PC-9 (cell line): Measurements from ENCODE around the gene CSNK1A1L. TPM values are rescaled to one million over a fixed set of nuclear protein-coding genes. Genes with fewer than 3 reads are reported as not detected.

Source experiments
- BruUV-seq: library from RNA; stranded (reverse); fragments of 400-500 nt; replicated peaks from 2 replicates; lab custom pipeline; 2021; lab: Mats Ljungman, UMichigan
- CTCF ChIA-PET: fragments of 300-600 bp; sonication (Branson Sonifier 250); formaldehyde crosslinking; loops from one replicate; lab custom pipeline; 2022; ENCODE audit warnings: antibody characterized with exemption; lab: Charles Lee
- POLR2A ChIA-PET: fragments of 300-600 bp; sonication (Branson Sonifier 250); formaldehyde crosslinking; loops from one replicate; lab custom pipeline; 2022; ENCODE audit warnings: antibody characterized with exemption; ENCODE audit not compliant: unreplicated experiment; lab: Charles Lee
- DNase-seq, 2 experiments: peaks; one replicate each; pipeline versions ENCODE4 v3.0.0 to v3.0.0-alpha.2; 2015 to 2022; ENCODE audit warnings: mixed read lengths in 1 of 2
- H2AFZ ChIP-seq: fragments of 200-600 bp; sonication (generic); 2 replicates; pipeline ENCODE4 v1.8.1; 2017; ENCODE audit warnings: antibody characterized with exemption
- H3F3A ChIP-seq: fragments of 200-600 bp; sonication (generic); 2 replicates; pipeline ENCODE4 v1.8.1; 2017; ENCODE audit warnings: antibody characterized with exemption, mild to moderate bottlenecking, low read depth; ENCODE audit not compliant: insufficient read depth
- H3K27ac ChIP-seq: fragments of 200-600 bp; sonication (generic); 2 replicates; pipeline ENCODE4 v1.6.1; 2016; ENCODE audit warnings: mixed run types
- H3K27me3 ChIP-seq: fragments of 200-600 bp; sonication (generic); 2 replicates; pipeline ENCODE4 v1.6.1; 2016; ENCODE audit warnings: low read depth, mixed run types; ENCODE audit not compliant: insufficient read depth
- H3K36me3 ChIP-seq: fragments of 200-600 bp; sonication (generic); 2 replicates; pipeline ENCODE4 v1.6.1; 2016; ENCODE audit warnings: low read depth, mixed run types
- H3K4me1 ChIP-seq: fragments of 200-600 bp; sonication (generic); replicated peaks from 2 replicates; pipeline ENCODE4 v1.6.1; 2016; ENCODE audit warnings: mixed run types; ENCODE audit not compliant: insufficient read depth
- H3K4me2 ChIP-seq: fragments of 200-600 bp; sonication (generic); 2 replicates; pipeline ENCODE4 v1.6.1; 2017; ENCODE audit warnings: mixed run types
- H3K4me3 ChIP-seq: fragments of 200-600 bp; sonication (generic); 2 replicates; pipeline ENCODE4 v1.6.1; 2016; ENCODE audit warnings: mixed run types
- H3K79me2 ChIP-seq: fragments of 200-600 bp; sonication (generic); 2 replicates; pipeline ENCODE4 v1.6.1; 2017; ENCODE audit warnings: low read depth, mixed run types
- H3K9me2 ChIP-seq: fragments of 200-600 bp; sonication (generic); 2 replicates; pipeline ENCODE4 v1.8.1; 2017; ENCODE audit warnings: mild to moderate bottlenecking; ENCODE audit not compliant: insufficient read depth
- H3K9me3 ChIP-seq: fragments of 200-600 bp; sonication (generic); 2 replicates; pipeline ENCODE4 v1.8.1; 2016; ENCODE audit warnings: low read depth; ENCODE audit not compliant: insufficient read depth
- H4K20me1 ChIP-seq: fragments of 200-600 bp; sonication (generic); 2 replicates; pipeline ENCODE4 v1.8.1; 2017; ENCODE audit not compliant: insufficient read depth
- EZH2 ChIP-seq: fragments of 200-600 bp; sonication (generic); IDR thresholded peaks from 2 replicates; pipeline ENCODE4 v1.8.0; 2017; ENCODE audit warnings: antibody characterized with exemption, low read depth
- intact Hi-C: fragments of 100-400 bp; cut with micrococcal nuclease; formaldehyde crosslinking; loops from one replicate; pipeline ENCODE4 v1.10.0; 2022; ENCODE audit not compliant: unreplicated experiment
- total RNA-seq: library from RNA; stranded (reverse); gene quantifications from 2 replicates; pipeline ENCODE4 v1.2.3, GENCODE V29; 2021
- TF ChIP-seq, protein P1 (sequence below): fragments of 200-600 bp; sonication (generic); conservative IDR thresholded peaks from 2 replicates; pipeline ENCODE4 v1.6.1; 2017; ENCODE audit warnings: mixed run types, antibody characterized with exemption, mild to moderate bottlenecking, moderate library complexity

The CSNK1A1L gene
- total RNA-seq, 1 experiment from 2014 or later = not detected

DNA sequence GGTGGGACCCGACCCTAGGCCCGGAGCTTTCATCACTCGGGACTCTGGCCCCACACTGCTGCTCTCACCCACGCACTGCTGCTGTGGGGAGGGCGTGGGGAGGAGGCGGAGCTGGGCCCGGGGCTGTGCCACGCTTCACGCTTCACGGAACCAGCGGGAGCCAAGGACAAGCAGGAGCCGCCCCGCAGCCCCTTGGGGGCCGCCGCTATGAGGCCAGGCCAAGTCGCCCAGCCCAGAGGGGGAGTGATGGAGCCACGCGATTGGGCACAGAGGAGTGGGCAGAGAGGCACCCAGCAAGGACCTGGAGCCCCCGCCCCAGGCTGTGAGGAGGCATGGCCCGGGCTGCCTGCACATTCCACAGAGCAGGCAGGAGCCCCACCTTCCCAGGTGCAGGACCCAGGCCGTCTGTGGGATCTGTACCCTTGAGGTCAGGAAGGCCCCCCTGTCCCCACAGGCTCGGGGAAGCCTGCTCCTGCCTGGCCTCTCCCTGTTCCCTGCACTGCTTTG, 35.8 kb downstream of the CSNK1A1L start:
- Histone ChIP-seq H3K9me2 (no peaks in the 10 kb centered on the region), H3K27ac (no peak overlapping the region), H3K27me3 (no peaks in the 10 kb centered on the region), H3K4me3 (no peak overlapping the region), H2AFZ (no peak overlapping the region), H3K4me2 (no peak overlapping the region), H3K36me3 (no peaks in the 10 kb centered on the region), H3K79me2 (no peaks in the 10 kb centered on the region), H3K4me1 (no peaks in the 10 kb centered on the region), H3F3A (no peaks in the 10 kb centered on the region), H3K9me3 (no peaks in the 10 kb centered on the region), H4K20me1 (no peaks in the 10 kb centered on the region)
- no peak for DNase-seq
- BruUV-seq = no TSS peak
- intact Hi-C loops = loop anchor here (2.0 to 10.0 kb wide), 3 partner anchors 212 to 787 kb away; no protein-coding TSS in a partner anchor
- CTCF ChIA-PET = no interaction called here
- POLR2A ChIA-PET = no interaction called here
- no peak for TF ChIP-seq EZH2
- TF ChIP-seq, protein P1, sequence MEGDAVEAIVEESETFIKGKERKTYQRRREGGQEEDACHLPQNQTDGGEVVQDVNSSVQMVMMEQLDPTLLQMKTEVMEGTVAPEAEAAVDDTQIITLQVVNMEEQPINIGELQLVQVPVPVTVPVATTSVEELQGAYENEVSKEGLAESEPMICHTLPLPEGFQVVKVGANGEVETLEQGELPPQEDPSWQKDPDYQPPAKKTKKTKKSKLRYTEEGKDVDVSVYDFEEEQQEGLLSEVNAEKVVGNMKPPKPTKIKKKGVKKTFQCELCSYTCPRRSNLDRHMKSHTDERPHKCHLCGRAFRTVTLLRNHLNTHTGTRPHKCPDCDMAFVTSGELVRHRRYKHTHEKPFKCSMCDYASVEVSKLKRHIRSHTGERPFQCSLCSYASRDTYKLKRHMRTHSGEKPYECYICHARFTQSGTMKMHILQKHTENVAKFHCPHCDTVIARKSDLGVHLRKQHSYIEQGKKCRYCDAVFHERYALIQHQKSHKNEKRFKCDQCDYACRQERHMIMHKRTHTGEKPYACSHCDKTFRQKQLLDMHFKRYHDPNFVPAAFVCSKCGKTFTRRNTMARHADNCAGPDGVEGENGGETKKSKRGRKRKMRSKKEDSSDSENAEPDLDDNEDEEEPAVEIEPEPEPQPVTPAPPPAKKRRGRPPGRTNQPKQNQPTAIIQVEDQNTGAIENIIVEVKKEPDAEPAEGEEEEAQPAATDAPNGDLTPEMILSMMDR = no peak

DNA sequence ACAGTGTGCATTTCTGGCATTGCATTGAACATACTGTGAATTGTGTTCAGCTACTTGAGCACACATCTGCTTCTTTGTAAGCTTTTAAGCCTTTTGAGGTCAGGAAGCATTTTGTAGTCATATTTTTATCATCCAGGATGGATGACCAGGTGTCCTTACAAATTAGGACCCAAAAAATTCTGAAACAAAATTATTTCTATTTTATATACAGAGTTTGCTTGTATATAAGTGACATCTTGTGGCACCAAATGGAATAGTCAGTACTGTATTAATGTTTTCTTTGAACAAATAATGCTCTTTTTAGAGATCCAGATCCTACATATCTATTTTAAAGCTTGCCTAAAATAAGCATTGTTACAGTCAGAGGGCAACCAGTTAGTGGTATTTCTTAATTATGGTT, 36.5 kb downstream of the CSNK1A1L start:
- H4K20me1 ChIP-seq = no peaks in the 10 kb centered on the region
- no peak overlapping the region for H3K27ac ChIP-seq
- no peak overlapping the region for H2AFZ ChIP-seq
- no peaks in the 10 kb centered on the region for H3K27me3 ChIP-seq
- intact Hi-C loops = loop anchor here (2.0 to 5.0 kb wide), 2 partner anchors 212 to 786 kb away; no protein-coding TSS in a partner anchor
- no peaks in the 10 kb centered on the region for H3F3A ChIP-seq
- no TSS peak for BruUV-seq
- no peaks in the 10 kb centered on the region for H3K4me1 ChIP-seq
- DNase-seq = no peak
- no peaks in the 10 kb centered on the region for H3K9me2 ChIP-seq
- ChIA-PET CTCF (interaction anchor here (0.6 kb wide), 1 partner anchor 31 kb away, joined by 3 read pairs; no protein-coding TSS in a partner anchor), POLR2A (no interaction called here)
- no peak overlapping the region for H3K4me3 ChIP-seq
- TF ChIP-seq, protein P1 = peak; percentile 61
- TF ChIP-seq EZH2 = no peak
- H3K79me2 ChIP-seq = no peaks in the 10 kb centered on the region
- no peaks in the 10 kb centered on the region for H3K36me3 ChIP-seq
- no peaks in the 10 kb centered on the region for H3K9me3 ChIP-seq
- no peak overlapping the region for H3K4me2 ChIP-seq

DNA sequence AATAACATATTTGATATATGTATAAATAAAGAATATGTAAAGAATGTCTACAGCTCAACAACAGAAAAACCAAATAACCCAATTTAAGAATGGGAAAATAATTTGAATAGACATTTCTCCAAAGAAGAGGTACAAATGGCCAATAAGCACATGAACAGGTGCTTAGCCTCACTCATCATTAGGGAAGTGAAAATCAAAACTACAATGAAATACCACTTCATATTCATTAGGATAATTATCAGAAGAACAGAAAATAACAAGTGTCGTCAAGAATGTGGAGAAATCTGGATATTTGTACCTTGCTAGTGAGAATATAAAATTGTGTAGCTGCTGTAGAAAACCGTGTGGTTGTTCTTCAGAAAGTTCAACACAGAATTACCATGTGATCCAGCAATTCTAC, 37.6 kb downstream of the CSNK1A1L start:
- no peak overlapping the region for H2AFZ ChIP-seq
- no peaks in the 10 kb centered on the region for H4K20me1 ChIP-seq
- no peaks in the 10 kb centered on the region for H3K9me3 ChIP-seq
- no peaks in the 10 kb centered on the region for H3K36me3 ChIP-seq
- H3K27me3 ChIP-seq = no peaks in the 10 kb centered on the region
- no peak overlapping the region for H3K27ac ChIP-seq
- H3K4me1 ChIP-seq = no peaks in the 10 kb centered on the region
- ChIA-PET CTCF (no interaction called here), POLR2A (interaction anchor here (0.7 kb wide), 1 partner anchor 674 kb away, joined by 3 read pairs; no protein-coding TSS in a partner anchor)
- no peaks in the 10 kb centered on the region for H3F3A ChIP-seq
- H3K4me3 ChIP-seq = no peak overlapping the region
- H3K4me2 ChIP-seq = no peak overlapping the region
- intact Hi-C loops = loop anchor here (2.0 to 5.0 kb wide), 2 partner anchors 211 to 785 kb away; no protein-coding TSS in a partner anchor
- no peaks in the 10 kb centered on the region for H3K9me2 ChIP-seq
- H3K79me2 ChIP-seq = no peaks in the 10 kb centered on the region
- TF ChIP-seq EZH2 = no peak
- TF ChIP-seq, protein P1 = no peak
- DNase-seq = no peak
- no TSS peak for BruUV-seq
